NT2/D1 (cell line): ENCODE results near the gene HOXB6.

ENCODE experiments used
- SUZ12 ChIP-seq: IDR thresholded peaks from 2 replicates; pipeline ENCODE4 v1.6.1; 2011; ENCODE audit not compliant: insufficient read length, insufficient read depth; ENCODE audit errors: extremely low read depth
- YY1 ChIP-seq: IDR thresholded peaks from 2 replicates; pipeline ENCODE4 v1.6.1; 2011; ENCODE audit not compliant: insufficient read length, insufficient read depth
- ZNF274 ChIP-seq: IDR thresholded peaks from 2 replicates; pipeline ENCODE4 v1.6.1; 2011; ENCODE audit warnings: mild to moderate bottlenecking, low read depth, low read length

GRCh38 chr17:48565925-48566710, 38.7 kb downstream of the HOXB6 start:
- TF ChIP-seq ZNF274 (no peak), SUZ12 (no peak), YY1 (no peak)
